Activated naive CD4-positive, alpha-beta T cell treated with Interleukin-2 at 50 U/mL for 16 hours (primary cell): ENCODE measurements around the gene NDFIP2.

Experiments used
- DNase-seq: peaks from one replicate; pipeline ENCODE4 v3.0.0-alpha.2; 2020

Gene NDFIP2

DNA sequence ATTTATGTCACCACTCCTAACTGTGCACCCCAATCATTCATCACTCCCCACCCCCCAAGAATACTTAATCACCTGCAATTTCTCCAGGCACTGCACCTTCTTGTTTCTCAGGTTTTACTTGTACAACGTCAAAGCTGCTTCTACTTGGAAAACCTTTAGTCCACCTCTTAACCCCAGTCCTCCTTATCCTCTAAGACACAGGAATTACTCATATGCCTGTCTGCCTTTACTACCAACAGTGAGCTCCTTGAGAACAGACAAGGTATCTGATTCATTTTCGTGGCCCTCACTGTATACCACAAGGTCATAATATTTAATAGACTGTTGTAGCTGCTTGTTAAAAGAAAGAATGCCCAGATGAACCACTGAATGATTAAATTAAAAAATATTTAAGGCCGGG is 21.0 kb upstream of the NDFIP2 start:
- no peak for DNase-seq

DNA sequence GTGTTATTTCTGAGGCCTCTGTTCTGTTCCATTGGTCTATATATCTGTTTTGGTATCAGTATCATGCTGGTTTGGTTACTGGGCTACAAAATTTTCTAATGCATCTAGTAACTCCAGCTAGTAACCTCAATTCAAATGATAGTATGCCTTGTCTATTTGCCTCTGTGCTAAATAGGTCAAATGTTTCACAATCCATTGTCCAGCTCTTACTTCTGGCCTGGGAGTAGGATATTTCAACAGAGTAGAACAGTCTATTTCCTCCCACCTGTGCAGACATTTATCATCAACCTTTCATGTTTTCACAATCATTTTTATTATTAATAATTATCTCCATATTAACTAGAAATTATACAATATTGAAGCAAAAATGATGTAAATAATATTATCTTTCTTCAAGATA is 18.1 kb upstream of the NDFIP2 start:
- no peak for DNase-seq

DNA sequence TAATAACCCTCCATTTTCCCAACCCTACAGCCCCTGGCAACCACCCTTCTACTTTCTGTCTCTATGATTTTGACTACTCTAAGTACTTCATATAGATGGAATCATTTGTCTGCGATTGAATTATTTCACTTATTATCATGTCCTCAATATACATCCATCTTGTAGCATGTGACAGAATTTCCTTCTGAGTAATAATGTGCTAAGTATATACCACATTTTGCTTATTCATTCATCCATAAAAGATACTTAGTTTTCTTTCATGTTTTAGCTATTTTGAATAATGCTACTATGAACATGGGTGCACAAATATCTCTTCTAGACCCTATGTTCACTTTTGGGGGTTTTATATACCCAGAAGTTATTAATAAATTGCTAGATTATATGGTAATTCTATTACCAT is 17.4 kb upstream of the NDFIP2 start:
- no peak for DNase-seq

DNA sequence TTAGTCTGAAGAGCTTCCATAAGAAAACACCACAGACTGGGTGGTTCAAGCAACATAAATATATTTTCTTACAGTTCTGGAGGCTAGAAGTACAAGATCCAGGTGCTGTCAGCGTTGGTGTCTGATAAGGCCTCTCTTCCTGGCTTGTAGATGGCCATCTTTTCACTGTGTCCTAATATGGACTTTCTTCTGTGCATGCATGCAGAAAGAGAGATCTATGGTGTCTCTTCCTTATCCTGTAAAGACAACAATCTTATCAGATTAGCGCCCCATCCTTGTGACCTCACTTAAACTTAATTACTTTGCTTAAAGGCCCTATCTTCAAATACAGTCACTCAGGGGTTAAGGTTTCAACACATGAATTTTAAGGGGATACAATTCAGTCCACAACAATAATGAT is 14.1 kb upstream of the NDFIP2 start:
- DNase-seq: no peak

DNA sequence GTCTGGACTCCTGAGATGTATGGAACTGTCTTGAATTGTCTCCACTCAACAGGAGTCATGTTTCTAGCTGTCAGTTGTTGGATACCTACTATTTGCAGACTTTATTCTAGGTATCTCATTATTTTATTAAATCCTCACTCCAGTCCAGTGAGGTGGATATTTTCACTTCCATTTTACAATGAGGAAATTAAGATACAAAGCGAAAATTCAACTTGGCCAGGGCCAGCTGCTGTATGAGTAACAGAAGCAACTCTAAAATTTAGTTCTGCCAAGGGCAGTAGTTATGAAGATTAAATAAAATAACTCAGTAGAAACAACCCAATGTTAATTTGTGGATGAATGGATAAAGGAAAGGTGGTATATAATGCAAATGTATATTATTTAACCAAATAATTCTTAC is 12.6 kb upstream of the NDFIP2 start:
- no peak for DNase-seq

DNA sequence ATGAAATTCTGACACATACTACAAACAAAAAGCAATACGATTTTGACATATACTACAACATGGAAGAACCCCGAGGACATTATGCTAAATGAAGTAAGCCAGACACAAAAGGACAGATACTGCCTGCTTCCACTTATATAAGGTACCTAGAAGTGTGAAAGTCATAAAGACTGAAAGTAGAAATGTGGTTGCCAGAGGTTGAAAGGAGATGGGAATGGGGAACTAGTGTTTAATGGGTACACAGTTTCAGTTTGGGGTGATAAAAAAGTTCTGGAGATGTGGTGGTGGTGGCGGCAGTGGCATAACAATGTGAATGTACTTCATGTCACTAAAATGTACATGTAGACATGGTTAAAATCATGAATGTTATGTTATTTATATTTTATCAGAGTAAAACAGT is 12.1 kb upstream of the NDFIP2 start:
- no peak for DNase-seq

DNA sequence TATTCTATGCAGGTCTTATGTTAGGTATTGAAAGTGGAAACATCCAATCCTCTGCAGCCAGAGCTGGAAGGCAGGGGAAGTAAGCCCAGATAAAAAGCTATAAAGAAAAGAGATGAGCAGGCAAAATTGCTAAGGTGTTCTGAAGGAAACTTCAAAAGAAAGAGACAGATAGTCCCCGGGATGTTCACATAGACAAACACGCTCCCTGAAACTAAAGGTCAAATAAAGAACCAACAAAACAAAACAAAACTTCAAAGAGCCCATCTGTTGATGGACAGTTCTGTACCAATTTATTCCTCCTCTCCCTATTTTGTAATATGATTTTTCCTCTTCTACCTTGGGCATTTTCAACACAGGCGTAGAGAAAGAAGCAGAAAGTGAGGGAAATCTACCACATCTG is 11.3 kb upstream of the NDFIP2 start:
- no peak for DNase-seq

DNA sequence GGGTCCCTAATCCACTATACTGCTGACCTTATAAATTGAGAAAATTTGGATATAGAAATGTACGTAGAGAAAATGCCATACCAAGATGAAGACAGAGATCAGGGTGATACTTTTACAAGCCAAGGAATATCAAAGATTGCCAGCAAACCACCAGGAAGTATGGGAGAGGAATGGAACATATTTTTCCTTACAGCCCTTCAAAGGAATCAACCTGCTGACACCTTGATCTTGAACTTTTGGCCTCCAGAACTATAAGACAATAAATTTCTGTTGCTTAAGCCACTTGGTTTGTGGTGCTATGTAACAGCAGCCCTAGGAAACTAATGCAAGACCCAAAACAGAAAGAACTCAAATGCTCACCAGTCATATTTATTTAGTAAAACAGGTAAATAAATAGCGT is 10.3 kb upstream of the NDFIP2 start:
- no peak for DNase-seq

DNA sequence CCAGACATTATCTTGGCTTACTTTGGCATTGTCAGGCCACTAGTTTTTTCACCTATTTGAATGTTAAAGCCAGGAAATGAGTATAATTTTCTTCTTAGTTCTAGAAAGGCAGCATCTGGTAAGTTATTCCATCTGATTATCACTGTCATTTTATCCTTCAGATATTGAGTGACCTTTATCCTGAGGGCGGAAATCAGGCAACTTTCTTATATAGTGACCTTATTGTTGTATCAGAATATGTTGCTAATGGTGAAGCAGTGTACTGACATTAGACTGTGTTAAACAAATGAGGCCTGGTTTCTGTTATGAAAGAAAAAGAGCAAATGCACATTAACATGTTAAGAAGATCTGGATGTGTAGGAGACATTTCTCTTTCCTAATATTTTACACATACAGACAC is 5.4 kb upstream of the NDFIP2 start:
- no peak for DNase-seq

DNA sequence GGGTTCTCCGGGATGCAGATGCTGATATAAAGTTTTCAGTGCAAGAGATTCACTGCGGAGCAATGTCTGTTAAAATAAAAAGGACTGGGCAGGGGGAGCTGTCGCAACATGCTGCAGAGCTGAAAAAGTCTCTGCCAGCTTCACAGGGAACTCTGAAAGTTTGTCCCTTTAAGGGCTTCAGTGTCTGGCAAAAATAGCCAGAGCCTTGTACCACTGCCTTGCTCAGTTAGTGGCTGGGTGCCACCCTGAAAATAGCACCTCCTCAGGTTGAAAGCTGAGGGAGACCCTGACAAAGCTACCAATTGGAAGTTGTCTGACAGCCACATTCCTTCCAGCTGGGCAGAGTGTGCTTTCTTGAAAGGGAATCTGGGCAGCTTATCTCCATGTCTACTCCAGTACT is 3.0 kb upstream of the NDFIP2 start:
- no peak for DNase-seq

DNA sequence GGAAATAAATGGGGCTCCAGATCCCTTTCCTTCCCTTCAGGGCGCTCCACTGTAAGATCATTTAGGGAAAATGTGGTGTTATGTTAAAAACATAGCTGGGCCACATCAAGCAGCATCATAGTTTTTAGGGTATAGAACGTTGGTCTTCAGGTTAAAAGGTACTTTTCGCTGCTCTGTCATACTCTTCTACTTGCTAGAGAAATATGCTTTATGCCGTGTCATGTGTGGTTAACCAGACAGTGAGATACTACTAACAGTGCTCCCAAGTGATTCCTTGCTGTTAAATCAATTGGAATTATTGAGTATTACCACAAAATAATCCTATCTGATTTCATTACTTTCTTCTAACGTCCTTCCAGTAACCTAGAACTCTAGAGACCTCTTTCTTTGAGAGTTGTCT is 1.1 kb upstream of the NDFIP2 start:
- no peak for DNase-seq

DNA sequence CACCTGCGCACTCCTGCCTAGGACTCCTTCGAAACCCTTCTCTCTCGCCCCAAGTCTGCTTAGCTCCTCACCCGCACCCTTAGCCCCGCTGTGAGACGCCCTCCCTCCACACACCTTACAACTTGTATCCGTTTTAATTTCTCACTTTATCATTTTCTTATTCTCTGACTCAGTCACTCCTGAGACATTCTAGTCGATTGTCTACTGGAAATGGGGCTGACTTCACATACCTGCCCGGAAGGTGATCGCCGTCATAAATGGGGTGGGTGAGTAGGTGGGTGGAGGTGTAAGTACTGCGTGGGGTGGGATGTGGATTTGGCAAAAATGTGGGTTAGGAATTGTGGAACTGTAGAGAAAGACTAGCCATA is 714 bp downstream of the NDFIP2 start:
- DNase-seq: peak; percentile 82

DNA sequence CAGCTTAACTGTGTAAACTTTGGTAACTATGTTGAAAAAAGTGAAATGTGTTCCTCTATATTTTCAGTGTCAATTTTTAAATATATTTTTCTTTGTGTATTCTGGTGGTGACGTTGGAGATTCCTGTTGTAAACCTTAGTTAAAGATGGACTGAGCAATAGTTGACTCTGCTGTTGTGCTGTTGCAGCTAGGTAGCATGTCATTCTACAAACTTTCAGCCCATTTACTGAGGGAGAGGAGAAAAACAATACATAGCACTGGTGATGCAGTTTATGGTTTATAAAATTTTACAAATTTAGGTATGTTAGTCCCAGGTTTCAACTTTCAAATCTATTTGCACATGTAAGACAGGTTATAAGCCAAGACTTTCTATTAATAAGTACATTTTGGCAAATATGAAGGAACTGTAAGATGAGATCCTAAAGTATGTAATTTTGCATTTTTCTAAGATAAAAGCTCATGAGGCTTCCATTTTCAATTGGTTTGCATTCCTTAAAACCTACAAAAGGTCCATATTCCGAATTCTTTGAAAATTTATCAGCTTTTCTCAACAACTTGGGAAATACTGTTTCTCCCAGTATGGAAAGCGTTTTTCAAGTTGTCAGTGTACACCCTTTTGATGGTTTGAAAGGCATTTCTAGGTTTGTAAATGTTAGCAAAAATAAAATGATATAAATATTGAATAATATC is 1.5 kb downstream of the NDFIP2 start:
- DNase-seq: no peak

DNA sequence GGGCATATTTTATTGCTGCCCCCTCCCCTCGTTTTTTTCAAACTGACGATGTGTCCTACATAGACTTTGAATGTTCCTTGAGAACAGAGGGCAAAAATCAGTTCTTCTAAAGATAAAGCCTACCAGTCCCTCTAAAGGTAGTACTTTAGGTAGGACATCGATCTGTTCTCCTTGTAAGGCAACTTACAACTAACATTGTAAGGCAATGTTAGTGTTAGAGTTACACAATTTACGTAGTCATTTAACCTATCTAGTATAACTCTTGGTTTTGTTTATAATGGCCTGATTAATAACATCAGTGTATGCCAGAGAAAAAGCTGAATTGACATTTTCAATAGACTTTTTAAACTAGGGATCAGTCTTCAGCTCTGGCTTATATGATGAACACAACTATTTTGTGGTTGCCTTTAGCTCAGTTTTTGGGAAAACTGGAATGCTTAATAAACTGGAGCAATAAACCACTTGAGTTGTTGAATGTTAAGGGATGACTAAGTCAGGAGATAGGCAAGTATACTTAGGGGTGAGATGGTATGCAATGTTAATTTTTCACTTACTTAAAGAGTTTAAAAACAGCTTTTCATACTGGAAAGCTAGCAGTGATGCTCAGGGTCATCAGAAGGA is 2.2 kb downstream of the NDFIP2 start:
- no peak for DNase-seq

DNA sequence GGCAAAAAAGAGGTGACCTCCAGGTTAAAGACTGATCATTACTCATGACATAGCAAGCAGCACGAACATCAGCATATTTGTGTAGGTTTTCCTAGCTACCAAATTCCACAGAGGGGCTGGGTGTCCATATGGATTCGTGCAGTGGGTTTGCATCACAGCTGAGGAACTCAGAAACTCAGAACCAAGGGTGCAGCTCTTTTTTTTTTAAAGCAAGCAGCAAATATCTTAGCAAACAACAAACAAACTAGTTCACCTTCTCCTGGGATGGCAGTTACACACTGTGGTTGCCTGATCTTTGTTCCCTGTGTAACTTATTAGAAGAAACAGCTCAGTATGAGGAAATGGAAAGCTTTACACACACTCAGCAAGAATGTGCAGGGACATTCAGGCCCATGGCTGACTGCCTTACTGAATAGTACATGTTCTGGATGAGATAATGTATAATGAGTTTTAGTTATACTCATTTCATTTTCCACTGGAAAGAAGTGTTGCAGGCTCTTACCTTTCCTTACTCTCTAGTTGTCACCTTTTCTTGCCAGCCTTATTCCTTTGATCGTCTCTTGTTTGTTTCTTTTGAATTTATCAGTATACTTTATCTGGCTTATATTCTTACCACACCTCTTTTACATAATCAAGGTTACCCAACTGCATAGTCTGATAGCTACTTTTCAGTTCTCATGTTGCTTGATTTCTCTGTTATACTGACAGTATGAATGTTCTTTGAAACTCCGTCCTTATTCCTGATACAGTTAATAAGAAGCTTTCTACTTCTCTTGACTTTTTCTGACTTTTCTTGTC is 4.3 kb downstream of the NDFIP2 start:
- no peak for DNase-seq

DNA sequence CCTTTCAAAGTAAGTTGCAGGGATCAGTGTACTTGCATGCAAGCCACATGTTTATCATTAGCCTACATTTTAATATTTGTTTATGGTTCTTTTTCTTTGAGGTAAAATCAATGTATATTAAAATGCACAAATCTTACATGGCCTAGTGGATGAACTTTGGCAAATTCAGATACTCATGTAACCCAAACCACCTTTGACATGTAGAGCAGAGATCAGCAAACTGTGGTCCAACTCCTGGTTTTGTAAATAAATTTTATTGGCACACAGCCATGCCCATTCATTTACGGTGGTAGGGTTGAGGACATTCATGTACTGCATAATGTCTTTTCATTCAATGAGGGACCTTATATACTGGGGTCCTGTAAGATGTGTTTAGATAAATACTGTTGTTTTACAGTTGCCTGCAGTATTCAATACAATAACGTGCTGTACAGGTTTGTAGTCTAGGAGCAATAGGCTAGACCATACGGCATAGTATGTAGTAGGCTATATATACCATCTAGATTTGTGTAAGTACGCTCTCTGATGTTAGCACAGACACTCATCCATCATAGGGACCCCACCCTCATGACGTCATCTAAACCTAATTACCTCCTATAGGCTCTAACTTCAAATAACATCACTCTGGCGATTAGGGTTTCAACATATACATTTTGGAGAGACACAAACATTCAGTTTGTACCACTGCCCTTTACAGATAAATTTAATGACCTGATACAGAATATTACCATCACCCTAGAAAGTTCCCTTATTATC is 5.7 kb downstream of the NDFIP2 start:
- DNase-seq: no peak

DNA sequence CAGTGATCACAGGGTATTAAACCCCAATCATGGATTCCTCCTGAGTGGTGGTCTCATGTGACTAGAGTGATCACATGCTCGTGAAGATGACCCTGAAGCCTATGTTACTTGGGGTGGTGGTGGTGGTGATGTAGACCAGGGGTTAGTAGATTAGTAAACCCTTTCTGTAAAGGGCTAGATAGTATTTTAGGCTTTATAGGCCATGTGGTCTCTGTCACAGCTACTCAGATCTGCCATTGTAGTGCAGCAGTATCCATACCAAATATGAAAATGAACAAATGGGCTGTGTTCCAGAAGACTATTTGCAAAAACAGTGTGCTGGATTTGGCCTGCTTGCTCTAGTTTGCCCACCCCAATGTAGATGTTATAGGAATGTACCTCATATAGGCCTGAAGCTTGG is 9.4 kb downstream of the NDFIP2 start:
- no peak for DNase-seq

DNA sequence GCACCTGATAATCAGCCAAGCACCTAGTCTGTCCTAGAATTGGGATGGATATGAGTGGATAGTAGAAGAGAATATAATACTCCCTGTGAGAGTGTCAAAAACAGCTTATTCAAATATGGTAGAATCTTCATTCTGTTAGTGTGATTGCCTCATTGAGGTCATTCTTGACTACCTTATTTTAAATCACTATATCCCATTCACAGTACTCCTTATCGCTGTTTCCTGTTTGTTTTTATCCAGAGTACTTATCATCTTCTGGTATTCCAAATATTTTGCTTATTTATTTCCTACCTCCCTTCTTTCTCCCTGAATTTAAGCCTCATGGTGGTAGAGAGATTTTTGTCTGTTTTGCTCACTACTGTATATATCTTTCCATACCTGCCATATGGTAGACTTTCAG is 9.9 kb downstream of the NDFIP2 start:
- DNase-seq: no peak

DNA sequence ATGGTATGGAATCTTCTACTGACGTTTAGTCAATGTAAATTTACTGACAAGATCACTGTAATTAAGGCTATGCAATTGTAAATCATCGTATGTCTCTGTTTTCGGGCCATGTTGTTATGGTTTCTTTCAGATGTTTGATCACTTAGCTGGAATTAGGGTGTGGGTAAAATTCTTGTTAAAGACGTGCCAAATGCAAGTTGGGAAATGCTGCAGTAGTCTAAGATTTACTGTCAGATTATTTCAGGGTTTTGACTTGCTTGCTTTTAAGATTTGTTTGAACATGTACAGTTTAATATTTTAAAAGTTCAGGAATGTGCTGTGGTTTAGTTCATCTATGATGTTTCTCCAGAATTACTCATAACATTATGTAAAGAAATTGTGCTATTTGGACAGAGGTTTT is 10.8 kb downstream of the NDFIP2 start:
- no peak for DNase-seq

DNA sequence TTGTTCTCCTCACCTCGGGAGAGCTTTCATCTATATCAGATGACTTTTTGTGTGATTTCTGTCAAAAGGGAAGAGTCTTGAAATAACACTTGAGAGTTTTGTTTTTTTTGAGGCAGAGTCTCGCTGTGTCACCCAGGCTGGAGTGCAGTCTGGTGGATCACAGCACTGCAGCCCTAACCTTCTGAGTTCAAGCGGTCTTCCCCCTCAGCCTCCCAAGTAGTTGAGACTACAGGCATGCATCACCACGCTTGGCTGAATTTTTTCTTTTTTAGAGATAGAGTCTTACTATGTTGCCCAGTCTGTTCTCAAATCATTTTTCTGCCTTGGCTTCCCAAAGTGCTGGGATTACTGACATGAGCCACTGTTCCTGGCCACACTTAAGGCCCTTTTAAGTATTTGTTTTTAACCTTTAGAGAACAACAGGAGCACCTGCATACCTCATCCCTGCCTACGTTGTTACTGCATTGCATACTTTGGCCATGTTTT is 11.4 kb downstream of the NDFIP2 start:
- no peak for DNase-seq

DNA sequence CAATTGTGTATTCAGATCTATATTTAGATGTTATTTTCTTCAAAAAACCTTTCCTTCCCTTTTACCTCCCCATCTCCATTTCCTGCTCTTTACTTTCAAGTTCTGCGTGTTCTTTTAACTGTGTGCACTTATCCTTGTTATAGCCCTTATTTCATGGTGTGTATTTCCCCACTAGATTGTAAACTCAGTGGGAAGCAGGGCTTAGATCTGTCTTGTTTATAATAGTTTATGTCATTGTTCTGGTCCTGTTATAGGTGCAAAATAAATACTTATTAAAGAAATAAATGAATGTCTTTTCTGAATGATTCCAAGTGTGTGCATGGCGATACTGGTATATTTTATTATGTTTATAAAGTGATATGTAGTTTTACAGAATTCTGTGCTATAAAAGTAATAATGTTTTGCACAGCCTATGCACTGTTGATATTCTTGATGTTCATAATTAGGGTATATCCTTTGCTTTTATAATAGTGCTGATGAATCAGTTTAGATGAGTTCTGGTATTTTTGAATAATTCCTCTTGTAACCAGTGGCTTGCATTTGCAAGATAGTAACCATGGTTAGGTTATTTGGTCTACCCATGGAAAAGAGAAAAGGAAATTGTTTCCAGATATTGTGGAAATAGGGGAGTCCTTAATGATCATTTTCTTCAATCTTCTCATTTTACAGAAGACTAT is 12.1 kb downstream of the NDFIP2 start:
- no peak for DNase-seq

DNA sequence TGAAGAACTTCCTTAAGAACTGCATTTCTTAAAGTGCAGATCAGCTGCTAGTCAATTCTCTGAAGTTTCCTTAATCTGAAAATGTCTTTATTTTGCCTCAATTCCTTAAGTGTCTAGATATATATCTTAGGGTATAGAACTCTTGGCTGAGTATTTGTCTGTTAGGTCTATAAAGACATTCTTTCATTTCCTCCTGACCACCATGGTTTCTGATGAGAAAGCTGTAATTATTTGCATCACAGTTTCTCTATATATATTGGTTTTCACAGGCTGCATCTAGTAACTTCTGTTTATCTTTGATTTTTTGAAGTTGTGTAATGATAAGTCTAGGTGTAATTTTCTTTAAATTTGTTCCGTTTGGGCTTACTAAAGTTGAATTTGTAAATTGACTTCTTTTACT is 15.2 kb downstream of the NDFIP2 start:
- no peak for DNase-seq

DNA sequence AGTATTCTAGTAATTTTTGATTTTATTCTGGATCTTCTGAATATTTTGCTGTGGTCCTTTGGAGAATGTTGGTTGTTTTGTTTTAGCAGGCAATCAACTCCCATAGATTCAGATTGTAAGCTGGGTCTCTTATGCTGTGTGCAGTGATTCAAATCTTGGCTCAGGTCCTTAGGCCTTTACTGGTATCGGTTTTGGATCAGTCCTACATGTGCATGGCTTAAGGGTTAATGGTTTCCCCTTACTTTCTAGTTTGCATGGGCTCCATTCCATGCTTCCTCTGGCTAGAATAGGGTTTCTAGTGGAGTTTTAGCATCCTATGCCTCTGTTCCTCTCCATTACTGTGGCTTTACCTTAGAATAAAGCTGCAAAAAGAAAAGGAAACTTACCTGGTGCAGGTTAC is 16.1 kb downstream of the NDFIP2 start:
- DNase-seq: no peak
